Natural killer cell (primary cell): ENCODE measurements around the gene CCDC7. TPM values are rescaled to one million over a fixed set of nuclear protein-coding genes. Genes with fewer than 3 reads are reported as not detected.

Experiments
- ATAC-seq, 3 donors: fragments of 150-1000 bp in 2 of 3; fragments of 200-7000 bp in 1 of 3; cut with Tn5 transposase; 1 replicate in 1 of 3; 2 replicates in 2 of 3; pipeline ENCODE4 v1.10.0; 2021; ENCODE audit warnings: mild to moderate bottlenecking in 2 of 3, moderate library complexity in 2 of 3
- DNase-seq, 2 donors: peaks; one replicate each; pipeline versions ENCODE4 v3.0.0 to v3.0.0-alpha.2; 2013 to 2021; ENCODE audit warnings: mixed read lengths in 1 of 2
- H3K27ac ChIP-seq: one replicate; pipeline ENCODE4 v1.5.1; 2013; ENCODE audit warnings: mild to moderate bottlenecking, low read length
- H3K27me3 ChIP-seq: one replicate; pipeline ENCODE4 v1.6.1; 2013; ENCODE audit warnings: low read length; ENCODE audit not compliant: control insufficient read depth, insufficient read depth
- H3K36me3 ChIP-seq: one replicate; pipeline ENCODE4 v1.6.1; 2013; ENCODE audit warnings: low read length; ENCODE audit not compliant: control insufficient read depth, insufficient read depth
- H3K4me1 ChIP-seq: one replicate; pipeline ENCODE4 v1.6.1; 2013; ENCODE audit warnings: low read length; ENCODE audit not compliant: control insufficient read depth, insufficient read depth
- H3K4me3 ChIP-seq: one replicate; pipeline ENCODE4 v1.5.1; 2013; ENCODE audit warnings: low read length
- H3K9me3 ChIP-seq: one replicate; pipeline ENCODE4 v1.6.1; 2013; ENCODE audit warnings: low read length; ENCODE audit not compliant: control insufficient read depth, insufficient read depth
- H3K27ac Mint-ChIP-seq, 2 donors: one replicate each; pipeline ENCODE4 v1.8.0; 2022; ENCODE audit warnings: mild to moderate bottlenecking in 2 of 2, mixed read lengths in 2 of 2, moderate library complexity in 1 of 2
- H3K27me3 Mint-ChIP-seq, 2 donors: one replicate each; pipeline ENCODE4 v1.8.0; 2022; ENCODE audit warnings: low read depth in 2 of 2, mixed read lengths in 2 of 2
- H3K36me3 Mint-ChIP-seq: one replicate; pipeline ENCODE4 v1.8.0; 2022; ENCODE audit warnings: mixed read lengths
- H3K4me1 Mint-ChIP-seq, 2 donors: one replicate each; pipeline ENCODE4 v1.8.0; 2022; ENCODE audit warnings: mixed read lengths in 2 of 2
- H3K4me3 Mint-ChIP-seq: one replicate; pipeline ENCODE4 v1.8.0; 2022; ENCODE audit warnings: mild to moderate bottlenecking, moderate library complexity, mixed read lengths
- H3K9me3 Mint-ChIP-seq, 2 donors: one replicate each; pipeline ENCODE4 v1.8.0; 2022; ENCODE audit warnings: mixed read lengths in 2 of 2
- WGBS: methylation state at CpG from one replicate; pipeline ENCODE4 v1.1.7; 2013; ENCODE audit warnings: missing lambda C conversion rate; ENCODE audit not compliant: insufficient coverage; 5-methylcytosine and 5-hydroxymethylcytosine counted together
- intact Hi-C: fragments of 100-400 bp; cut with micrococcal nuclease; formaldehyde crosslinking; loops from one replicate; pipeline ENCODE4 v1.14.2; 2022
- total RNA-seq, 4 donors: library from RNA; stranded (reverse); fragments of 120-200 nt in 1 of 4; gene quantifications; one replicate each; pipeline versions ENCODE4 v1.2.3 to v1.2.4, GENCODE V29; 2013 to 2022
- TF ChIP-seq, protein P1 (sequence below): fragments of 200-600 bp; IDR thresholded peaks from one replicate; pipeline ENCODE4 v1.8.0; 2022; ENCODE audit warnings: antibody characterized with exemption

The CCDC7 gene
- total RNA-seq, 3 donors from 2014 or later (not counting 1 experiment from before 2014, with no cell fraction given): 39.0 to 51.1 (median 42.8) TPM

DNA sequence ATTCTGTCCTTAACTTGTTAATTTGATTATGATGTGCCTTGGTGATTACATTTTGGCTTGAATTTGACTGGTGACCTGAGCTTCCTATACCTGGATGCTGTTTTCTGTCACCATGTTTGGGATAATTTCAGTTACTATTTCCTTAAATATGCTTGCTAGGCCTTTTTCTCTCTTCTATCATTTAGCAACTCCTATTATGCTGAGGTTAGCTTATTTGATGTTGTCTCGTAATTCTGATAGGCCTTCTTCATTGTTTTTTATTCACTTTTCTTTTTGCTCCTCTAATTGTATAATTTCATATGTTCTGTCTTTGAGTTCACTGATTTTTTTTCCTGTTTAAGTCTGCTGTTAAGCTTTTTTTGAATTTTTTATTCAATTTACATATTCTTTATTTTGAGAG is 327.2 kb downstream of the CCDC7 start:
- no peak overlapping the region for H3K4me3 ChIP-seq
- H3K4me1 ChIP-seq: no peaks in the 10 kb centered on the region
- H3K9me3 ChIP-seq: peaks cover 15% of the 10 kb centered on the region
- no peak overlapping the region for H3K27ac Mint-ChIP-seq
- no peak overlapping the region for H3K27ac ChIP-seq
- no peaks in the 10 kb centered on the region for H3K36me3 ChIP-seq
- peaks cover 0 to 9% of the 10 kb centered on the region in 2 donors for H3K27me3 Mint-ChIP-seq
- no peaks in the 10 kb centered on the region for H3K27me3 ChIP-seq
- TF ChIP-seq, protein P1, sequence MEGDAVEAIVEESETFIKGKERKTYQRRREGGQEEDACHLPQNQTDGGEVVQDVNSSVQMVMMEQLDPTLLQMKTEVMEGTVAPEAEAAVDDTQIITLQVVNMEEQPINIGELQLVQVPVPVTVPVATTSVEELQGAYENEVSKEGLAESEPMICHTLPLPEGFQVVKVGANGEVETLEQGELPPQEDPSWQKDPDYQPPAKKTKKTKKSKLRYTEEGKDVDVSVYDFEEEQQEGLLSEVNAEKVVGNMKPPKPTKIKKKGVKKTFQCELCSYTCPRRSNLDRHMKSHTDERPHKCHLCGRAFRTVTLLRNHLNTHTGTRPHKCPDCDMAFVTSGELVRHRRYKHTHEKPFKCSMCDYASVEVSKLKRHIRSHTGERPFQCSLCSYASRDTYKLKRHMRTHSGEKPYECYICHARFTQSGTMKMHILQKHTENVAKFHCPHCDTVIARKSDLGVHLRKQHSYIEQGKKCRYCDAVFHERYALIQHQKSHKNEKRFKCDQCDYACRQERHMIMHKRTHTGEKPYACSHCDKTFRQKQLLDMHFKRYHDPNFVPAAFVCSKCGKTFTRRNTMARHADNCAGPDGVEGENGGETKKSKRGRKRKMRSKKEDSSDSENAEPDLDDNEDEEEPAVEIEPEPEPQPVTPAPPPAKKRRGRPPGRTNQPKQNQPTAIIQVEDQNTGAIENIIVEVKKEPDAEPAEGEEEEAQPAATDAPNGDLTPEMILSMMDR: no peak
- DNase-seq (no peak), ATAC-seq (no peak)
- H3K4me1 Mint-ChIP-seq: no peaks in the 10 kb centered on the region
- peaks cover 53% of the 10 kb centered on the region for H3K36me3 Mint-ChIP-seq
- no peak overlapping the region for H3K4me3 Mint-ChIP-seq
- intact Hi-C loops: no loop called here
- H3K9me3 Mint-ChIP-seq: peaks cover 12 to 15% of the 10 kb centered on the region in 2 donors
- no CpG with 5 or more reads among the region's 1 CpG for WGBS

DNA sequence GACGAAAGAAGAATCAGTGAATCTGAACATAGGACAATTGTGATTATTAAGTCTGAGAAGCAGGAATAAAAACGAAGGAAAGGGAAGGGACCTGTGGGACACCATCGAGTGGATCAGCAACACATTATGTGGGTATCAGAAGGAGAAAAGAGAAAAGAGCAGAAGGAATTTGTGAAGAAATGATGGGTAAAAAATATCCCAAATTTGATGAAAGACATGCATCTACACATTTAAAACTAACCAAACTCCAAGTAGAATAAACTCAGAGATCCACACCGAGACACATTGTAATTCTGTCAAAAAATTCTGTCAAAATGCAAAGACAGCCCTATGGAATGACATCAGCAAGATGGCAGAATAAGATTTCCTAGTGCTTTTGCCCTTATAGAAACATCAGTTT is 341.0 kb downstream of the CCDC7 start:
- H3K27ac ChIP-seq: no peak overlapping the region
- 94% methylated on average over 4 of the region's 4 CpGs for WGBS
- H3K9me3 ChIP-seq: no peaks in the 10 kb centered on the region
- intact Hi-C loops: no loop called here
- no peaks in the 10 kb centered on the region for H3K4me1 ChIP-seq
- H3K36me3 ChIP-seq: no peaks in the 10 kb centered on the region
- no peaks in the 10 kb centered on the region for H3K27me3 Mint-ChIP-seq
- TF ChIP-seq, protein P1: no peak
- H3K4me1 Mint-ChIP-seq: no peaks in the 10 kb centered on the region
- ATAC-seq: no peak
- no peak overlapping the region for H3K4me3 Mint-ChIP-seq
- no peaks in the 10 kb centered on the region for H3K27me3 ChIP-seq
- H3K36me3 Mint-ChIP-seq: peaks cover 7% of the 10 kb centered on the region
- H3K4me3 ChIP-seq: no peak overlapping the region
- H3K9me3 Mint-ChIP-seq: peaks cover 0 to 4% of the 10 kb centered on the region in 2 donors
- no peak for DNase-seq
- no peak overlapping the region for H3K27ac Mint-ChIP-seq

DNA sequence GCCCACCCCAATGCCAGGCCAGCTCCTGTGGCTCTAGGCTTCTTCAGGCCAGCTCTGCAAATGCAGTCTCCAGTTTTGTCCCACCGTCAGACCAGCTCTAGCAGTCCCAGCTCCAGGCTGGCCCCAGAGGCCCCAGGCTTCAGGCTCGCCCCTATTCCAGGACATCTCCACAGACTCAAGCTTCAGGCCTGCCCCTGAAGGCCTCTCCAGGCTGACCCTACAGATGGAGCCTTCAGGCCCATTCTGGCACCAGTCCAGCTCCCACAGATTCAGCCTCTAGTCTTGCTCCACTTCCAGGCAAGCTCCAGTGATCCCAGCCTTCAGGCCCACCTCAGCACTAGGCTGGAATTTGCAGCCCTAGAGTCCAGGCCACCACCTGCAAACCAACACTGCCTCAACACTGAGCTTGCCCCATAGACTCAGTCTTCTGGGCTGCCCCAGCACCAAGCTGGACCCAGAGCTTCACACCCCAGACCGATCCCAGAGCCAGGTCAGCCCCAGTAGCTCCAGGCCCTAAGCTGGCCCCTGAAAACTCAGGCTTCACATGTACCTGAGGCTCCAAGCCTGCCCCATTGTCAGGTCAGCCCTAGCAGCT is 341.8 kb downstream of the CCDC7 start:
- no peak for ATAC-seq
- WGBS: 93% methylated on average over 3 of the region's 3 CpGs
- intact Hi-C loops: no loop called here

More for the DNA sequence above, 341.8 kb downstream of the CCDC7 start:
- no peak for DNase-seq
- peaks cover 7% of the 10 kb centered on the region for H3K36me3 Mint-ChIP-seq
- no peaks in the 10 kb centered on the region for H3K27me3 Mint-ChIP-seq
- H3K4me1 Mint-ChIP-seq: no peaks in the 10 kb centered on the region
- Histone ChIP-seq H3K36me3 (no peaks in the 10 kb centered on the region), H3K27ac (no peak overlapping the region), H3K4me3 (no peak overlapping the region), H3K9me3 (no peaks in the 10 kb centered on the region), H3K4me1 (no peaks in the 10 kb centered on the region), H3K27me3 (no peaks in the 10 kb centered on the region)
- TF ChIP-seq, protein P1: no peak
- peaks cover 0 to 4% of the 10 kb centered on the region in 2 donors for H3K9me3 Mint-ChIP-seq
- H3K4me3 Mint-ChIP-seq: no peak overlapping the region
- no peak overlapping the region for H3K27ac Mint-ChIP-seq
